Subcutaneous adipose tissue (tissue), 4 donors: ENCODE measurements around the gene RNF150. TPM values are rescaled to one million over a fixed set of nuclear protein-coding genes. Genes with fewer than 3 reads are reported as not detected.

Experiments
- total RNA-seq, 4 donors: library from RNA; depleted of rRNA; stranded (reverse); fragments of >200 nt; gene quantifications; one replicate each; pipeline ENCODE4 v1.1.0, GENCODE V29; 2016
- TF ChIP-seq, protein P1 (sequence below): fragments of 450-650 bp; IDR thresholded peaks from one replicate; pipeline ENCODE4 v1.5.1; 2016; ENCODE audit warnings: low read depth, mild to moderate bottlenecking, control low read depth, antibody characterized with exemption, moderate library complexity

The RNF150 gene
- total RNA-seq, 4 donors from 2014 or later, result 8.6 to 44.8 (median 22.6) TPM

- TF ChIP-seq, protein P1, sequence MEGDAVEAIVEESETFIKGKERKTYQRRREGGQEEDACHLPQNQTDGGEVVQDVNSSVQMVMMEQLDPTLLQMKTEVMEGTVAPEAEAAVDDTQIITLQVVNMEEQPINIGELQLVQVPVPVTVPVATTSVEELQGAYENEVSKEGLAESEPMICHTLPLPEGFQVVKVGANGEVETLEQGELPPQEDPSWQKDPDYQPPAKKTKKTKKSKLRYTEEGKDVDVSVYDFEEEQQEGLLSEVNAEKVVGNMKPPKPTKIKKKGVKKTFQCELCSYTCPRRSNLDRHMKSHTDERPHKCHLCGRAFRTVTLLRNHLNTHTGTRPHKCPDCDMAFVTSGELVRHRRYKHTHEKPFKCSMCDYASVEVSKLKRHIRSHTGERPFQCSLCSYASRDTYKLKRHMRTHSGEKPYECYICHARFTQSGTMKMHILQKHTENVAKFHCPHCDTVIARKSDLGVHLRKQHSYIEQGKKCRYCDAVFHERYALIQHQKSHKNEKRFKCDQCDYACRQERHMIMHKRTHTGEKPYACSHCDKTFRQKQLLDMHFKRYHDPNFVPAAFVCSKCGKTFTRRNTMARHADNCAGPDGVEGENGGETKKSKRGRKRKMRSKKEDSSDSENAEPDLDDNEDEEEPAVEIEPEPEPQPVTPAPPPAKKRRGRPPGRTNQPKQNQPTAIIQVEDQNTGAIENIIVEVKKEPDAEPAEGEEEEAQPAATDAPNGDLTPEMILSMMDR, result no peak
Measured at GRCh38 chr4:140980426-140981200, 152.7 kb downstream of the RNF150 start.

DNA sequence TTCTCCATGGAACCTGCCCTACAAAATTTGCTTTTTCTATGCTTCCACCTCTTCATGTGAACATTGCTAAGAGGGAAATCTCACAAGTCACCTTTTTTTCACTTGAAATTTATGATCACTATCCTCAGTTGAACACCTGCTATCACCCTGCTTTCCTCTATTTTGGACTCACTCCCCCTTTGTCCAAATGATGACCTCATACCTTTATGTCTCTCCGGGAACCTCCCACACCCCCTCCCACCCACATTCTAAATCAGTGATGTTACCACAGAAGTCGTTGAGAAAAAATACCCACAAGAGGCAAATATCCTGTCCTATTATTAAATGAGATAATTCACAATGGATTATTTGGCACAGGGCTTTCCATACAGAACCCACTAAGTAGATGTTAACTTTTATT, 156.5 kb downstream of the RNF150 start:
- TF ChIP-seq, protein P1, result no peak

- TF ChIP-seq, protein P1, result no peak
Measured at GRCh38 chr4:140971077-140971792, 162.0 kb downstream of the RNF150 start.

GRCh38 chr4:140969296-140969695, 164.0 kb downstream of the RNF150 start:
- TF ChIP-seq, protein P1, result no peak

- TF ChIP-seq, protein P1, result no peak
Measured at GRCh38 chr4:140968371-140968770, 164.9 kb downstream of the RNF150 start.

DNA sequence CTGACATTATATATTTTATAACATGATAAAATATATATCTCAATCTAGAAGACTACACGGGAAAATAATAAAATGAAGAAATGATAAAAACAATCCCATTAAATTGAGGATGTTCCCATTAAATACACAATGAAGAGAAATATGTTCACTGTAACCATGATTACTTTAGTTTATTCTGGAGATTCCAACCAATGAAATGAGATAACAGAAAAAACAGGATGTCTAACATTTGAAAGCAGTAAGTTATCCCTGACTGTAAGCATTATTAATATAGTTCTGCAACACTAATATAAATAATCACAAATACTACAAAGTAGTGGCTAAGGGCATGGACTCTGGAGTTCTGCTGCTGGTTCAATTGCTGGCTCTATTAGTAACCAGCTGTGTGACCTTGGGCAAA, 169.4 kb downstream of the RNF150 start:
- TF ChIP-seq, protein P1, result no peak

GRCh38 chr4:140955641-140956040, 177.6 kb downstream of the RNF150 start:
- TF ChIP-seq, protein P1, result no peak
